Panc1 (cell line): Measurements from ENCODE around the gene SLC6A17. TPM values are rescaled to one million over a fixed set of nuclear protein-coding genes. Genes with fewer than 3 reads are reported as not detected.

Experiments
- ATAC-seq: fragments of 200-7000 bp; cut with Tn5 transposase; 2 replicates; pipeline ENCODE4 v1.9.1; 2020; ENCODE audit warnings: mild to moderate bottlenecking, moderate library complexity
- BruUV-seq: library from RNA; stranded (reverse); fragments of 400-500 nt; replicated peaks from 2 replicates; lab custom pipeline; 2021; lab: Mats Ljungman, UMichigan
- CTCF ChIA-PET: fragments of 300-600 bp; sonication (Branson Sonifier 250); formaldehyde crosslinking; loops from one replicate; lab custom pipeline; 2022; ENCODE audit warnings: antibody characterized with exemption; lab: Charles Lee
- POLR2A ChIA-PET: fragments of 300-600 bp; sonication (Branson Sonifier 250); formaldehyde crosslinking; loops from one replicate; lab custom pipeline; 2022; ENCODE audit warnings: antibody characterized with exemption; lab: Charles Lee
- DNase-seq: peaks from one replicate; pipeline ENCODE4 v3.0.0-alpha.2; 2010; ENCODE audit warnings: low read depth, low spot score
- H3K27ac ChIP-seq: 2 replicates; pipeline ENCODE4 v1.5.1; 2011; ENCODE audit warnings: mild to moderate bottlenecking, low read length, inconsistent platforms
- H3K27me3 ChIP-seq: fragments of 200-500 bp; sonication (Bioruptor generic); 2 replicates; pipeline ENCODE4 v1.6.0; 2014; ENCODE audit warnings: low read length, inconsistent platforms; ENCODE audit not compliant: control insufficient read depth, insufficient read depth
- H3K36me3 ChIP-seq: fragments of 200-500 bp; sonication (Bioruptor generic); 2 replicates; pipeline ENCODE4 v1.5.1; 2014; ENCODE audit warnings: inconsistent platforms, mild to moderate bottlenecking, low read length, moderate library complexity; ENCODE audit not compliant: control insufficient read depth, insufficient read depth
- H3K4me1 ChIP-seq: 2 replicates; pipeline ENCODE4 v1.5.1; 2011; ENCODE audit warnings: inconsistent platforms, mild to moderate bottlenecking, low read length, moderate library complexity; ENCODE audit not compliant: control insufficient read depth, insufficient read depth
- H3K4me3 ChIP-seq, 2 experiments: 2 replicates each; pipeline ENCODE4 v1.5.1; 2011 to 2012; ENCODE audit warnings: low read depth in 2 of 2, low read length in 2 of 2, mild to moderate bottlenecking in 2 of 2, inconsistent platforms in 1 of 2, moderate library complexity in 1 of 2
- H3K9me3 ChIP-seq: fragments of 200-500 bp; sonication (Bioruptor generic); 2 replicates; pipeline ENCODE4 v1.5.1; 2014; ENCODE audit warnings: low read depth, mild to moderate bottlenecking, inconsistent platforms, low read length, moderate library complexity; ENCODE audit not compliant: control insufficient read depth, insufficient read depth
- POLR2AphosphoS5 ChIP-seq: IDR thresholded peaks from 2 replicates; pipeline ENCODE4 v1.6.1; 2012; ENCODE audit warnings: mild to moderate bottlenecking, low read depth, low read length, moderate library complexity
- SIN3A ChIP-seq: IDR thresholded peaks from 2 replicates; pipeline ENCODE4 v1.6.1; 2012; ENCODE audit warnings: low read depth, mild to moderate bottlenecking, low read length, moderate library complexity, borderline replicate concordance; ENCODE audit not compliant: insufficient read depth
- TCF7L2 ChIP-seq: IDR thresholded peaks from 2 replicates; pipeline ENCODE4 v1.6.1; 2011; ENCODE audit warnings: mild to moderate bottlenecking, low read depth, low read length, inconsistent platforms
- in situ Hi-C: cut with HindIII; loops from 2 replicates; pipeline ENCODE4 v1.10.0; 2016; ENCODE audit warnings: low sequenced_read_pairs, low pct_unique_long_range_greater_than_20kb
- intact Hi-C: fragments of 100-400 bp; cut with micrococcal nuclease; formaldehyde crosslinking; loops from one replicate; pipeline ENCODE4 v1.10.0; 2022; ENCODE audit not compliant: unreplicated experiment
- total RNA-seq: library from RNA; stranded (reverse); gene quantifications from one replicate; pipeline ENCODE4 v1.2.1, GENCODE V29; 2021; ENCODE audit not compliant: unreplicated experiment
- TF ChIP-seq, protein P1 (sequence below), 2 experiments: IDR thresholded peaks; 2 replicates each; pipeline ENCODE4 v1.6.1; 2011 to 2012; ENCODE audit warnings: low read depth in 2 of 2, control low read depth in 1 of 2, low read length in 1 of 2, mild to moderate bottlenecking in 1 of 2, moderate library complexity in 1 of 2; ENCODE audit not compliant: insufficient read depth in 1 of 2
- TF ChIP-seq, protein P2 (sequence below): fragments of 450-650 bp; IDR thresholded peaks from 2 replicates; pipeline ENCODE4 v1.5.1; 2017; ENCODE audit warnings: mild to moderate bottlenecking

SLC6A17 gene
- total RNA-seq, 1 experiment from 2014 or later: 5.7 TPM

DNA sequence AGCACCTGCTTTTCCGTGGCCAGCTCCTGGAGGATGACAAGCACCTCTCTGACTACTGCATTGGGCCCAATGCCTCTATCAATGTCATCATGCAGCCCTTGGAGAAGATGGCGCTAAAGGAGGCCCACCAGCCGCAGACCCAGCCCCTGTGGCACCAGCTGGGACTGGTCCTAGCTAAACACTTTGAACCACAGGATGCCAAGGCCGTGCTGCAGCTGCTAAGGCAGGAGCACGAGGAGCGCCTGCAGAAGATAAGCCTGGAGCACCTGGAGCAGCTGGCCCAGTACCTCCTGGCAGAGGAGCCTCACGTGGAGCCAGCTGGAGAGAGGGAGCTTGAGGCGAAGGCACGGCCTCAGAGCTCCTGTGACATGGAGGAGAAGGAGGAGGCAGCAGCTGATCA lies 37.6 kb upstream of the SLC6A17 start:
- H3K27me3 ChIP-seq: no peaks in the 10 kb centered on the region; the same call in 1 of the 2 replicates
- H3K9me3 ChIP-seq: no peaks in the 10 kb centered on the region
- DNase-seq (no peak), ATAC-seq (no peak)
- TF ChIP-seq POLR2AphosphoS5: no peak
- TF ChIP-seq TCF7L2: no peak
- no peak for TF ChIP-seq SIN3A
- TF ChIP-seq, protein P1, sequence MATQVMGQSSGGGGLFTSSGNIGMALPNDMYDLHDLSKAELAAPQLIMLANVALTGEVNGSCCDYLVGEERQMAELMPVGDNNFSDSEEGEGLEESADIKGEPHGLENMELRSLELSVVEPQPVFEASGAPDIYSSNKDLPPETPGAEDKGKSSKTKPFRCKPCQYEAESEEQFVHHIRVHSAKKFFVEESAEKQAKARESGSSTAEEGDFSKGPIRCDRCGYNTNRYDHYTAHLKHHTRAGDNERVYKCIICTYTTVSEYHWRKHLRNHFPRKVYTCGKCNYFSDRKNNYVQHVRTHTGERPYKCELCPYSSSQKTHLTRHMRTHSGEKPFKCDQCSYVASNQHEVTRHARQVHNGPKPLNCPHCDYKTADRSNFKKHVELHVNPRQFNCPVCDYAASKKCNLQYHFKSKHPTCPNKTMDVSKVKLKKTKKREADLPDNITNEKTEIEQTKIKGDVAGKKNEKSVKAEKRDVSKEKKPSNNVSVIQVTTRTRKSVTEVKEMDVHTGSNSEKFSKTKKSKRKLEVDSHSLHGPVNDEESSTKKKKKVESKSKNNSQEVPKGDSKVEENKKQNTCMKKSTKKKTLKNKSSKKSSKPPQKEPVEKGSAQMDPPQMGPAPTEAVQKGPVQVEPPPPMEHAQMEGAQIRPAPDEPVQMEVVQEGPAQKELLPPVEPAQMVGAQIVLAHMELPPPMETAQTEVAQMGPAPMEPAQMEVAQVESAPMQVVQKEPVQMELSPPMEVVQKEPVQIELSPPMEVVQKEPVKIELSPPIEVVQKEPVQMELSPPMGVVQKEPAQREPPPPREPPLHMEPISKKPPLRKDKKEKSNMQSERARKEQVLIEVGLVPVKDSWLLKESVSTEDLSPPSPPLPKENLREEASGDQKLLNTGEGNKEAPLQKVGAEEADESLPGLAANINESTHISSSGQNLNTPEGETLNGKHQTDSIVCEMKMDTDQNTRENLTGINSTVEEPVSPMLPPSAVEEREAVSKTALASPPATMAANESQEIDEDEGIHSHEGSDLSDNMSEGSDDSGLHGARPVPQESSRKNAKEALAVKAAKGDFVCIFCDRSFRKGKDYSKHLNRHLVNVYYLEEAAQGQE (IDR thresholded peaks at IDR 0.05; ENCODE audit: insufficient read depth in 1 of 2, low read depth in 2 of 2, low read length in 1 of 2): no peak
- TF ChIP-seq, protein P2, sequence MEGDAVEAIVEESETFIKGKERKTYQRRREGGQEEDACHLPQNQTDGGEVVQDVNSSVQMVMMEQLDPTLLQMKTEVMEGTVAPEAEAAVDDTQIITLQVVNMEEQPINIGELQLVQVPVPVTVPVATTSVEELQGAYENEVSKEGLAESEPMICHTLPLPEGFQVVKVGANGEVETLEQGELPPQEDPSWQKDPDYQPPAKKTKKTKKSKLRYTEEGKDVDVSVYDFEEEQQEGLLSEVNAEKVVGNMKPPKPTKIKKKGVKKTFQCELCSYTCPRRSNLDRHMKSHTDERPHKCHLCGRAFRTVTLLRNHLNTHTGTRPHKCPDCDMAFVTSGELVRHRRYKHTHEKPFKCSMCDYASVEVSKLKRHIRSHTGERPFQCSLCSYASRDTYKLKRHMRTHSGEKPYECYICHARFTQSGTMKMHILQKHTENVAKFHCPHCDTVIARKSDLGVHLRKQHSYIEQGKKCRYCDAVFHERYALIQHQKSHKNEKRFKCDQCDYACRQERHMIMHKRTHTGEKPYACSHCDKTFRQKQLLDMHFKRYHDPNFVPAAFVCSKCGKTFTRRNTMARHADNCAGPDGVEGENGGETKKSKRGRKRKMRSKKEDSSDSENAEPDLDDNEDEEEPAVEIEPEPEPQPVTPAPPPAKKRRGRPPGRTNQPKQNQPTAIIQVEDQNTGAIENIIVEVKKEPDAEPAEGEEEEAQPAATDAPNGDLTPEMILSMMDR: no peak
- ChIA-PET POLR2A (no interaction called here), CTCF (no interaction called here)
- intact Hi-C loops: no loop called here
- no peak overlapping the region for H3K27ac ChIP-seq
- BruUV-seq: no TSS peak
- H3K4me1 ChIP-seq: no peaks in the 10 kb centered on the region
- no peaks in the 10 kb centered on the region for H3K36me3 ChIP-seq
- H3K4me3 ChIP-seq: no peak overlapping the region
- in situ Hi-C loops: no loop called here

DNA sequence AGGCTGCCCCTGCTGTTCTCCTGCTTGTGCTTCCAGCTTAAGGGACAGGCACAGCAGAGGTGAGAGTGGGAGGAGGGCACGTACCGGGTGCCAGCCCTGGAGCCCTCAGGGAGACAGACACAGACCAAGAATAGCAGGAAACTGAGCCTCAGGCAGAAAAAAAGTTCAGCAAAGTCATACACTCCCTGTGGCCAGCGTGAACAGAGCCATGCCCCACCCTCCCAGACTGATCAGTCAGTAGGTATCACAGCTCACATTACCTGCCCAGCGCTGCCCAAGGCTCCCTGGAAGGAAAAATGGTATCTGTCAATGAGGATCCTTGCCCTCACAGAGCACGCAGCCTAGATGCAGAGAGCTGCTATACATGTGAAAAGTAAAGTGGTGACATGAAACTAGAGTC lies 36.7 kb upstream of the SLC6A17 start:
- no peak overlapping the region for H3K4me3 ChIP-seq
- H3K9me3 ChIP-seq: no peaks in the 10 kb centered on the region
- no peaks in the 10 kb centered on the region; the same call in 1 of the 2 replicates for H3K27me3 ChIP-seq
- no peaks in the 10 kb centered on the region for H3K36me3 ChIP-seq
- intact Hi-C loops (no loop called here), in situ Hi-C loops (no loop called here)
- ChIA-PET CTCF (no interaction called here), POLR2A (no interaction called here)
- TF ChIP-seq, protein P1 (IDR thresholded peaks at IDR 0.05; ENCODE audit: insufficient read depth in 1 of 2, low read depth in 2 of 2, low read length in 1 of 2): no peak
- TF ChIP-seq POLR2AphosphoS5 (no peak), SIN3A (no peak), TCF7L2 (no peak)
- TF ChIP-seq, protein P2: no peak
- BruUV-seq: no TSS peak
- DNase-seq (no peak), ATAC-seq (no peak)
- no peaks in the 10 kb centered on the region for H3K4me1 ChIP-seq
- no peak overlapping the region for H3K27ac ChIP-seq
